ENCODE measurements around the gene RASA3. TPM values are rescaled to one million over a fixed set of nuclear protein-coding genes. Genes with fewer than 3 reads are reported as not detected.

Gene RASA3
- total and polyA plus RNA-seq, 10 of the 15 experiments (the other 5 are each of a cell fraction or from before 2014, with no cell fraction given): 0.79 to 33.9 (median 17.6) TPM

GRCh38 chr13:114059946-114060860 is 72.2 kb downstream of the RASA3 start:
- Histone ChIP-seq H3K27me3 (replicated peaks in 1 of 2; ENCODE audit: control insufficient read depth in 2 of 2, insufficient read depth in 2 of 2, low read length in 1 of 2) (no peaks in the 10 kb centered on the region), H3K27ac (ENCODE audit: control insufficient read depth, insufficient read depth) (no peak overlapping the region), H2AFZ (ENCODE audit: control insufficient read depth, low read depth, low read length) (no peak overlapping the region), H3K4me3 (no peak overlapping the region), H3K36me3 (ENCODE audit: control insufficient read depth in 2 of 2, insufficient read depth in 2 of 2, low read length in 1 of 2) (peaks cover 7 to 18% of the 10 kb centered on the region in 2 experiments), H3K9ac (ENCODE audit: control insufficient read depth, insufficient read depth, low read length) (no peak overlapping the region), H3K4me1 (ENCODE audit: control insufficient read depth, insufficient read depth, low read length) (peaks cover 30% of the 10 kb centered on the region), H4K20me1 (ENCODE audit: control insufficient read depth, insufficient read depth) (no peaks in the 10 kb centered on the region), H3K4me2 (ENCODE audit: control insufficient read depth, insufficient read depth) (no peak overlapping the region), H3K9me3 (replicated peaks; ENCODE audit: control insufficient read depth, insufficient read depth, low read length) (no peaks in the 10 kb centered on the region), H3K79me2 (ENCODE audit: control insufficient read depth, insufficient read depth, low read length) (peaks cover 11% of the 10 kb centered on the region)
- SMC1A ChIA-PET (ENCODE audit: uncharacterized antibody, unreplicated experiment): no interaction called here
- intact Hi-C loops (cut with micrococcal nuclease; ENCODE audit: unreplicated experiment): no loop called here
- ATAC-seq (no peak), FAIRE-seq (no peak), DNase-seq (ENCODE audit: low read depth, low spot score) (no peak)
- BruUV-seq (replicated peaks): no TSS peak
- POLR2A ChIA-PET: no interaction called here
- in situ Hi-C loops (cut with MboI): no loop called here
- WGBS (ENCODE audit: insufficient coverage, insufficient replicate concordance, low lambda C conversion rate, missing lambda C conversion rate): 93% methylated on average over 43 of the region's 53 CpGs
- RAD21 ChIA-PET (ENCODE audit: unreplicated experiment): no interaction called here
- CTCF ChIA-PET: no interaction called here
- TF ChIP-seq USF1 (IDR thresholded peaks at IDR 0.05; ENCODE audit: borderline replicate concordance, extremely low read length, insufficient read depth, low read depth, low read length) (peak; percentile 39), RAD51 (IDR thresholded peaks at IDR 0.05) (no peak)

GRCh38 chr13:114059428-114059827 is 73.0 kb downstream of the RASA3 start:
- no peak for ATAC-seq
- no peak for DNase-seq (ENCODE audit: low read depth, low spot score)
- POLR2A ChIA-PET: no interaction called here
- in situ Hi-C loops (cut with MboI): no loop called here
- no peak for FAIRE-seq
- RAD21 ChIA-PET (ENCODE audit: unreplicated experiment): no interaction called here
- intact Hi-C loops (cut with micrococcal nuclease; ENCODE audit: unreplicated experiment): no loop called here
- SMC1A ChIA-PET (ENCODE audit: uncharacterized antibody, unreplicated experiment): no interaction called here
- CTCF ChIA-PET: no interaction called here
- Histone ChIP-seq H3K79me2 (ENCODE audit: control insufficient read depth, insufficient read depth, low read length) (peaks cover 7% of the 10 kb centered on the region), H3K27ac (ENCODE audit: control insufficient read depth, insufficient read depth) (no peak overlapping the region), H3K36me3 (ENCODE audit: control insufficient read depth in 2 of 2, insufficient read depth in 2 of 2, low read length in 1 of 2) (peaks cover 8 to 22% of the 10 kb centered on the region in 2 experiments), H3K27me3 (replicated peaks in 1 of 2; ENCODE audit: control insufficient read depth in 2 of 2, insufficient read depth in 2 of 2, low read length in 1 of 2) (no peaks in the 10 kb centered on the region), H4K20me1 (ENCODE audit: control insufficient read depth, insufficient read depth) (no peaks in the 10 kb centered on the region), H3K9ac (ENCODE audit: control insufficient read depth, insufficient read depth, low read length) (no peak overlapping the region), H3K4me3 (no peak overlapping the region), H3K4me1 (ENCODE audit: control insufficient read depth, insufficient read depth, low read length) (peaks cover 22% of the 10 kb centered on the region), H3K9me3 (replicated peaks; ENCODE audit: control insufficient read depth, insufficient read depth, low read length) (no peaks in the 10 kb centered on the region), H3K4me2 (ENCODE audit: control insufficient read depth, insufficient read depth) (no peak overlapping the region), H2AFZ (ENCODE audit: control insufficient read depth, low read depth, low read length) (no peak overlapping the region)
- 89% methylated on average over 16 of the region's 16 CpGs for WGBS (ENCODE audit: insufficient coverage, insufficient replicate concordance, low lambda C conversion rate, missing lambda C conversion rate)
- TF ChIP-seq NR2C2 (IDR thresholded peaks at IDR 0.05; ENCODE audit: borderline replicate concordance, control insufficient read depth, insufficient read length, low read depth): no peak
- no peak for TF ChIP-seq RAD21 (IDR thresholded peaks at IDR 0.05; ENCODE audit: insufficient read depth, low read depth, low read length)
- TF ChIP-seq ZNF24 (IDR thresholded peaks at IDR 0.05): no peak
- TF ChIP-seq ZNF592 (IDR thresholded peaks at IDR 0.05): no peak
- no TSS peak for BruUV-seq (replicated peaks)

Measured in GM12878 (cell line).